Daoy (cell line): Measurements from ENCODE around the gene ABCG5. TPM values are rescaled to one million over a fixed set of nuclear protein-coding genes. Genes with fewer than 3 reads are reported as not detected.

Experiments
- DNase-seq: peaks from one replicate; pipeline ENCODE4 v3.0.0-alpha.2; 2015; ENCODE audit warnings: low read depth
- total RNA-seq: library from RNA; depleted of rRNA; stranded (reverse); fragments of >200 nt; shearing (Covaris generic); gene quantifications from 2 replicates; pipeline ENCODE4 v1.2.3, GENCODE V29; 2014

Gene ABCG5
- total RNA-seq, 1 experiment from 2014 or later: not detected

GRCh38 chr2:43842866-43843226 lies 4.2 kb upstream of the ABCG5 start:
- no peak for DNase-seq

GRCh38 chr2:43841949-43842865 lies 3.6 kb upstream of the ABCG5 start:
- no peak for DNase-seq

GRCh38 chr2:43840965-43841364 lies 2.3 kb upstream of the ABCG5 start:
- DNase-seq: no peak

GRCh38 chr2:43839776-43840564 lies 1.3 kb upstream of the ABCG5 start:
- DNase-seq: no peak

GRCh38 chr2:43837831-43838559 lies 644 bp downstream of the ABCG5 start:
- no peak for DNase-seq

- DNase-seq: no peak
These were observed 1.6 kb downstream of the ABCG5 start for GRCh38 chr2:43837033-43837432.

GRCh38 chr2:43832457-43832856 lies 6.2 kb downstream of the ABCG5 start:
- no peak for DNase-seq

GRCh38 chr2:43831543-43832294 lies 6.9 kb downstream of the ABCG5 start:
- DNase-seq: no peak

- DNase-seq: no peak
These were observed 12.1 kb downstream of the ABCG5 start for GRCh38 chr2:43826305-43827250.

GRCh38 chr2:43825841-43826240 lies 12.8 kb downstream of the ABCG5 start:
- DNase-seq: no peak

GRCh38 chr2:43824951-43825493 lies 13.6 kb downstream of the ABCG5 start:
- no peak for DNase-seq

GRCh38 chr2:43824512-43824911 lies 14.1 kb downstream of the ABCG5 start:
- DNase-seq: no peak

GRCh38 chr2:43823751-43824150 lies 14.9 kb downstream of the ABCG5 start:
- no peak for DNase-seq

- DNase-seq: no peak
These were observed 15.8 kb downstream of the ABCG5 start for GRCh38 chr2:43822839-43823238.

GRCh38 chr2:43819491-43820163 lies 19.0 kb downstream of the ABCG5 start:
- DNase-seq: no peak

GRCh38 chr2:43818761-43819160 lies 19.9 kb downstream of the ABCG5 start:
- peak; percentile 48 for DNase-seq

- DNase-seq: no peak
These were observed 23.9 kb downstream of the ABCG5 start for GRCh38 chr2:43814711-43815110.

GRCh38 chr2:43812947-43813346 lies 25.7 kb downstream of the ABCG5 start:
- no peak for DNase-seq

- no peak for DNase-seq
These were observed 26.6 kb downstream of the ABCG5 start for GRCh38 chr2:43812006-43812405.
